HS-27A (cell line): ENCODE results near the gene PLCH2.

Experiments used
- DNase-seq: peaks from one replicate; pipeline ENCODE4 v3.0.0-alpha.2; 2012; ENCODE audit warnings: low read depth, missing footprints

The PLCH2 gene

GRCh38 chr1:2479618-2480017, 3.5 kb downstream of the PLCH2 start:
- DNase-seq, result no peak

- DNase-seq, result no peak
These were observed 4.3 kb downstream of the PLCH2 start for GRCh38 chr1:2480236-2480985.

GRCh38 chr1:2480986-2481364, 4.9 kb downstream of the PLCH2 start:
- DNase-seq, result no peak

- no peak for DNase-seq
These were observed 5.8 kb downstream of the PLCH2 start for GRCh38 chr1:2481885-2482284.

- DNase-seq, result no peak
These were observed 6.5 kb downstream of the PLCH2 start for GRCh38 chr1:2482588-2482987.

- no peak for DNase-seq
These were observed 6.9 kb downstream of the PLCH2 start for GRCh38 chr1:2483026-2483425.

GRCh38 chr1:2483970-2484369, 7.9 kb downstream of the PLCH2 start:
- DNase-seq, result no peak

- DNase-seq, result no peak
These were observed 10.0 kb downstream of the PLCH2 start for GRCh38 chr1:2486041-2486440.

- no peak for DNase-seq
These were observed 10.5 kb downstream of the PLCH2 start for GRCh38 chr1:2486558-2486957.

GRCh38 chr1:2488688-2489087, 12.6 kb downstream of the PLCH2 start:
- DNase-seq, result no peak

- no peak for DNase-seq
These were observed 13.5 kb downstream of the PLCH2 start for GRCh38 chr1:2489615-2490014.

GRCh38 chr1:2492091-2492490, 16.0 kb downstream of the PLCH2 start:
- DNase-seq, result no peak

- no peak for DNase-seq
These were observed 17.1 kb downstream of the PLCH2 start for GRCh38 chr1:2493218-2493617.

GRCh38 chr1:2493691-2494322, 17.7 kb downstream of the PLCH2 start:
- DNase-seq, result no peak

- no peak for DNase-seq
These were observed 18.2 kb downstream of the PLCH2 start for GRCh38 chr1:2494323-2494693.

- DNase-seq, result no peak
These were observed 18.9 kb downstream of the PLCH2 start for GRCh38 chr1:2495026-2495425.

GRCh38 chr1:2495546-2495945, 19.5 kb downstream of the PLCH2 start:
- DNase-seq, result no peak

GRCh38 chr1:2496087-2496622, 20.1 kb downstream of the PLCH2 start:
- DNase-seq, result no peak

GRCh38 chr1:2496746-2497145, 20.7 kb downstream of the PLCH2 start:
- no peak for DNase-seq

GRCh38 chr1:2497891-2498290, 21.8 kb downstream of the PLCH2 start:
- no peak for DNase-seq

- no peak for DNase-seq
These were observed 22.6 kb downstream of the PLCH2 start for GRCh38 chr1:2498648-2499047.

- no peak for DNase-seq
These were observed 23.2 kb downstream of the PLCH2 start for GRCh38 chr1:2499260-2499659.

- no peak for DNase-seq
These were observed 24.0 kb downstream of the PLCH2 start for GRCh38 chr1:2499986-2500596.
